H9 (cell line): Measurements from ENCODE around the gene NEDD9. TPM values are rescaled to one million over a fixed set of nuclear protein-coding genes. Genes with fewer than 3 reads are reported as not detected.

Source experiments
- DNase-seq: peaks from one replicate; pipeline ENCODE4 v3.0.0-alpha.2; 2017
- H2AFZ ChIP-seq: one replicate; pipeline ENCODE4 v1.6.1; 2013; ENCODE audit warnings: mild to moderate bottlenecking, low read length, control low read depth, moderate library complexity
- H2AK5ac ChIP-seq: 2 replicates; pipeline ENCODE4 v1.6.1; 2013; ENCODE audit warnings: low read length, control low read depth, mixed read lengths; ENCODE audit not compliant: insufficient read length
- H2BK120ac ChIP-seq: one replicate; pipeline ENCODE4 v1.6.1; 2013; ENCODE audit warnings: low read depth, mild to moderate bottlenecking, low read length, control low read depth, inconsistent platforms; ENCODE audit not compliant: poor library complexity, severe bottlenecking
- H2BK12ac ChIP-seq: 2 replicates; pipeline ENCODE4 v1.6.1; 2013; ENCODE audit warnings: low read length, control low read depth, mixed read lengths, low read depth; ENCODE audit not compliant: insufficient read length
- H2BK15ac ChIP-seq: 2 replicates; pipeline ENCODE4 v1.6.1; 2013; ENCODE audit warnings: low read depth, low read length, control low read depth
- H2BK20ac ChIP-seq: one replicate; pipeline ENCODE4 v1.6.1; 2013; ENCODE audit warnings: low read depth, mild to moderate bottlenecking, low read length, control low read depth, inconsistent platforms; ENCODE audit not compliant: poor library complexity, severe bottlenecking
- H2BK5ac ChIP-seq: 2 replicates; pipeline ENCODE4 v1.6.1; 2013; ENCODE audit warnings: low read length, control low read depth, mixed read lengths; ENCODE audit not compliant: insufficient read length
- H3K14ac ChIP-seq: 2 replicates; pipeline ENCODE4 v1.6.1; 2013; ENCODE audit warnings: low read length, control low read depth; ENCODE audit not compliant: insufficient read depth
- H3K18ac ChIP-seq: 2 replicates; pipeline ENCODE4 v1.6.1; 2013; ENCODE audit warnings: low read depth, mild to moderate bottlenecking, mixed read lengths, low read length, control low read depth; ENCODE audit not compliant: insufficient read length
- H3K23ac ChIP-seq: 2 replicates; pipeline ENCODE4 v1.6.1; 2013; ENCODE audit warnings: low read length, control low read depth, mixed read lengths, low read depth; ENCODE audit not compliant: insufficient read length
- H3K23me2 ChIP-seq: 2 replicates; pipeline ENCODE4 v1.6.1; 2013; ENCODE audit warnings: low read depth, mild to moderate bottlenecking, mixed read lengths, low read length, control low read depth; ENCODE audit not compliant: insufficient read length, poor library complexity, severe bottlenecking
- H3K27ac ChIP-seq: 2 replicates; pipeline ENCODE4 v1.5.1; 2013; ENCODE audit warnings: low read length, control low read depth, mixed read lengths, low read depth; ENCODE audit not compliant: insufficient read length
- H3K27me3 ChIP-seq: 2 replicates; pipeline ENCODE4 v1.6.1; 2013; ENCODE audit warnings: low read length, control low read depth, inconsistent platforms; ENCODE audit not compliant: insufficient read depth
- H3K4ac ChIP-seq: 2 replicates; pipeline ENCODE4 v1.6.1; 2013; ENCODE audit warnings: low read depth, mild to moderate bottlenecking, control low read depth, inconsistent platforms, low read length, moderate library complexity
- H3K4me1 ChIP-seq: 2 replicates; pipeline ENCODE4 v1.6.1; 2013; ENCODE audit warnings: low read length, control low read depth, inconsistent platforms; ENCODE audit not compliant: insufficient read depth
- H3K4me2 ChIP-seq: 2 replicates; pipeline ENCODE4 v1.6.1; 2013; ENCODE audit warnings: low read length, control low read depth, mixed read lengths; ENCODE audit not compliant: insufficient read length, insufficient read depth
- H3K56ac ChIP-seq: 2 replicates; pipeline ENCODE4 v1.6.1; 2013; ENCODE audit warnings: low read depth, mild to moderate bottlenecking, mixed read lengths, low read length, control low read depth; ENCODE audit not compliant: insufficient read length
- H3K79me1 ChIP-seq: 2 replicates; pipeline ENCODE4 v1.6.1; 2013; ENCODE audit warnings: low read depth, mild to moderate bottlenecking, moderate library complexity, low read length, control low read depth, inconsistent platforms; ENCODE audit not compliant: insufficient read depth, poor library complexity, severe bottlenecking
- H3K79me2 ChIP-seq: 2 replicates; pipeline ENCODE4 v1.6.1; 2013; ENCODE audit warnings: low read length, control low read depth, inconsistent platforms; ENCODE audit not compliant: insufficient read depth
- H3K9ac ChIP-seq: 2 replicates; pipeline ENCODE4 v1.6.1; 2013; ENCODE audit warnings: low read length, control low read depth, mixed read lengths; ENCODE audit not compliant: insufficient read length; ENCODE audit errors: extremely low read depth
- H3K9me3 ChIP-seq: one replicate; pipeline ENCODE4 v1.6.1; 2013; ENCODE audit warnings: low read depth, low read length, inconsistent platforms; ENCODE audit not compliant: control insufficient read depth
- H3T11ph ChIP-seq: one replicate; pipeline ENCODE4 v1.6.1; 2013; ENCODE audit warnings: mild to moderate bottlenecking, low read length, control low read depth, inconsistent platforms
- H4K20me1 ChIP-seq: one replicate; pipeline ENCODE4 v1.6.1; 2013; ENCODE audit not compliant: control insufficient read depth, insufficient read length, insufficient read depth
- H4K5ac ChIP-seq: 2 replicates; pipeline ENCODE4 v1.6.1; 2013; ENCODE audit warnings: low read depth, mild to moderate bottlenecking, mixed read lengths, low read length, control low read depth; ENCODE audit not compliant: insufficient read length
- H4K8ac ChIP-seq: replicated peaks from 2 replicates; pipeline ENCODE4 v1.6.1; 2013; ENCODE audit warnings: low read length, control low read depth, mixed read lengths, low read depth; ENCODE audit not compliant: insufficient read length
- H4K91ac ChIP-seq: 2 replicates; pipeline ENCODE4 v1.6.1; 2013; ENCODE audit warnings: low read depth, mild to moderate bottlenecking, moderate library complexity, mixed read lengths, low read length, control low read depth; ENCODE audit not compliant: insufficient read length
- H3K27ac Mint-ChIP-seq, 3 experiments: 2 replicates in 2 of 3; 3 replicates in 1 of 3; pipeline ENCODE4 v1.8.0; 2020 to 2021; ENCODE audit warnings: mixed read lengths in 3 of 3, mild to moderate bottlenecking in 1 of 3, moderate library complexity in 1 of 3
- H3K27me3 Mint-ChIP-seq: 2 replicates; pipeline ENCODE4 v1.8.0; 2021; ENCODE audit warnings: low read depth, mild to moderate bottlenecking, moderate library complexity, mixed read lengths
- H3K36me3 Mint-ChIP-seq, 3 experiments: 2 replicates in 2 of 3; 3 replicates in 1 of 3; pipeline ENCODE4 v1.8.0; 2020 to 2021; ENCODE audit warnings: low read depth in 3 of 3, mixed read lengths in 3 of 3; ENCODE audit not compliant: insufficient read depth in 1 of 3
- H3K4me1 Mint-ChIP-seq, 2 experiments: 2 replicates each; pipeline ENCODE4 v1.8.0; 2020; ENCODE audit warnings: mixed read lengths in 2 of 2
- H3K4me3 Mint-ChIP-seq, 2 experiments: 2 replicates in 1 of 2; 3 replicates in 1 of 2; pipeline ENCODE4 v1.8.0; 2020 to 2021; ENCODE audit warnings: mild to moderate bottlenecking in 2 of 2, mixed read lengths in 2 of 2, moderate library complexity in 1 of 2
- H3K9me3 Mint-ChIP-seq, 2 experiments: 2 replicates in 1 of 2; 3 replicates in 1 of 2; pipeline ENCODE4 v1.8.0; 2020; ENCODE audit warnings: mild to moderate bottlenecking in 2 of 2, mixed read lengths in 2 of 2, moderate library complexity in 1 of 2
- CTCF ChIP-seq: fragments of 200-600 bp; sonication (generic); conservative IDR thresholded peaks from 3 replicates; pipeline ENCODE4 v1.8.0; 2021; ENCODE audit warnings: antibody characterized with exemption, mild to moderate bottlenecking
- WGBS: extraction: QIAGEN DNeasy Blood & Tissue Kit; methylation state at CpG from one replicate; pipeline ENCODE4 v1.1.7; 2013; ENCODE audit warnings: missing lambda C conversion rate, low lambda C conversion rate, mixed read lengths; ENCODE audit not compliant: insufficient read length; ENCODE audit errors: extremely low coverage; 5-methylcytosine and 5-hydroxymethylcytosine counted together
- total RNA-seq: library from RNA; stranded (reverse); gene quantifications from 2 replicates; pipeline ENCODE4 v1.2.1, GENCODE V29; 2021

The NEDD9 gene
- total RNA-seq, 1 experiment from 2014 or later = 5.5 TPM

- Histone ChIP-seq H2AFZ (no peak overlapping the region), H3K79me1 (no peaks in the 10 kb centered on the region), H3K18ac (no peak overlapping the region), H4K8ac (no peak overlapping the region), H3K14ac (no peak overlapping the region), H2BK5ac (no peak overlapping the region), H2BK20ac (no peak overlapping the region), H4K5ac (no peak overlapping the region), H3K4me2 (no peak overlapping the region), H3K9me3 (no peaks in the 10 kb centered on the region), H2BK12ac (no peak overlapping the region), H3K27me3 (no peaks in the 10 kb centered on the region), H3K23me2 (no peaks in the 10 kb centered on the region), H3K27ac (no peak overlapping the region), H3K4ac (no peak overlapping the region), H3K23ac (no peak overlapping the region), H3K9ac (no peak overlapping the region), H3T11ph (no peak overlapping the region), H4K20me1 (no peaks in the 10 kb centered on the region), H2BK120ac (no peak overlapping the region), H3K4me1 (peaks cover 11% of the 10 kb centered on the region; the same call in 1 of the 2 replicates), H3K56ac (no peak overlapping the region), H2BK15ac (no peak overlapping the region), H4K91ac (no peak overlapping the region), H2AK5ac (no peak overlapping the region), H3K79me2 (no peaks in the 10 kb centered on the region)
- TF ChIP-seq CTCF = no peak
- H3K36me3 Mint-ChIP-seq = peaks cover 0 to 4% (median 0%) of the 10 kb centered on the region in 3 experiments; a peak in 3 of 7 replicates
- no peak overlapping the region for H3K4me3 Mint-ChIP-seq
- no peaks in the 10 kb centered on the region for H3K27me3 Mint-ChIP-seq
- no CpG with 5 or more reads among the region's 7 CpGs for WGBS
- peak overlapping the region in 1 of 3 experiments; percentile 62; a peak in 3 of 7 replicates for H3K27ac Mint-ChIP-seq
- H3K9me3 Mint-ChIP-seq = no peaks in the 10 kb centered on the region
- DNase-seq = no peak
- H3K4me1 Mint-ChIP-seq = peaks cover 50 to 55% of the 10 kb centered on the region in 2 experiments
Measured at GRCh38 chr6:11215773-11216172, 16.7 kb downstream of the NEDD9 start.
